CD4-positive, CD25-positive, alpha-beta regulatory T cell (primary cell): Measurements from ENCODE around the gene GNG7. TPM values are rescaled to one million over a fixed set of nuclear protein-coding genes. Genes with fewer than 3 reads are reported as not detected.

Experiments used
- ATAC-seq, 2 donors: fragments of 150-1000 bp; cut with Tn5 transposase; one replicate each; pipeline ENCODE4 v1.10.0; 2021; ENCODE audit warnings: low read depth in 2 of 2, moderate number of reproducible peaks in 2 of 2, moderate library complexity in 1 of 2
- DNase-seq, 3 donors: peaks; one replicate each; pipeline versions ENCODE4 v3.0.0 to v3.0.0-alpha.2; 2012 to 2022; ENCODE audit warnings: mixed read lengths in 1 of 3
- H3K27ac ChIP-seq: one replicate; pipeline ENCODE4 v1.7.0; 2013; ENCODE audit warnings: mild to moderate bottlenecking, low read length; ENCODE audit not compliant: insufficient read depth, poor library complexity, severe bottlenecking
- H3K27me3 ChIP-seq: one replicate; pipeline ENCODE4 v1.7.0; 2013; ENCODE audit warnings: low read length; ENCODE audit not compliant: control insufficient read depth, insufficient read depth
- H3K36me3 ChIP-seq: one replicate; pipeline ENCODE4 v1.7.0; 2013; ENCODE audit warnings: mild to moderate bottlenecking, low read length, moderate library complexity; ENCODE audit not compliant: control insufficient read depth, insufficient read depth
- H3K4me1 ChIP-seq: 2 replicates; pipeline ENCODE4 v1.7.0; 2013; ENCODE audit warnings: mild to moderate bottlenecking, low read length; ENCODE audit not compliant: insufficient read depth, control insufficient read depth, poor library complexity, severe bottlenecking
- H3K4me3 ChIP-seq: one replicate; pipeline ENCODE4 v1.7.0; 2013; ENCODE audit warnings: low read depth, mild to moderate bottlenecking, low read length, moderate library complexity
- H3K9me3 ChIP-seq, 2 experiments: 1 replicate in 1 of 2; 2 replicates in 1 of 2; pipeline ENCODE4 v1.7.0; 2013; ENCODE audit warnings: low read length in 2 of 2, mild to moderate bottlenecking in 1 of 2, moderate library complexity in 1 of 2; ENCODE audit not compliant: control insufficient read depth in 2 of 2
- H3K27ac Mint-ChIP-seq, 3 donors: one replicate each; pipeline ENCODE4 v1.8.0; 2020 to 2022; ENCODE audit warnings: mild to moderate bottlenecking in 3 of 3, mixed read lengths in 3 of 3, moderate library complexity in 2 of 3
- H3K27me3 Mint-ChIP-seq: one replicate; pipeline ENCODE4 v1.8.0; 2022; ENCODE audit warnings: mild to moderate bottlenecking, mixed read lengths
- H3K36me3 Mint-ChIP-seq: one replicate; pipeline ENCODE4 v1.8.0; 2020; ENCODE audit warnings: mixed read lengths
- H3K4me1 Mint-ChIP-seq, 4 donors: one replicate each; pipeline ENCODE4 v1.8.0; 2020 to 2022; ENCODE audit warnings: mixed read lengths in 4 of 4, mild to moderate bottlenecking in 1 of 4
- H3K4me3 Mint-ChIP-seq, 4 donors: one replicate each; pipeline ENCODE4 v1.8.0; 2020 to 2022; ENCODE audit warnings: mild to moderate bottlenecking in 4 of 4, mixed read lengths in 4 of 4, moderate library complexity in 3 of 4
- H3K9me3 Mint-ChIP-seq, 7 donors: one replicate each; pipeline ENCODE4 v1.8.0; 2020 to 2022; ENCODE audit warnings: mixed read lengths in 7 of 7, mild to moderate bottlenecking in 3 of 7, moderate library complexity in 2 of 7
- polyA plus RNA-seq, 4 donors: library from polyadenylated mRNA; unstranded; fragments of 300-500 nt; fragmentation: Illumina TruSeq; gene quantifications; one replicate each; pipeline ENCODE4 v1.2.3, GENCODE V29; 2021
- total RNA-seq: library from RNA; stranded (reverse); gene quantifications from one replicate; pipeline ENCODE4 v1.2.3, GENCODE V29; 2022

Gene GNG7
- total and polyA plus RNA-seq, 5 donors from 2014 or later: 0.65 to 1.6 (median 1.2) TPM

- peak within 1 kb of the TSS; percentile 86 to 90 (median 88) for H3K4me3 Mint-ChIP-seq
- peaks cover 0 to 22% (median 11%) of the 10 kb centered on the region in 4 donors for H3K4me1 Mint-ChIP-seq
- DNase-seq (peak; percentile 98 to 99 (median 98)), ATAC-seq (peak; percentile 100)
- peaks cover 14% of the 10 kb centered on the region for H3K4me1 ChIP-seq
- peaks cover 23% of the 10 kb centered on the region for H3K36me3 Mint-ChIP-seq
- peak within 1 kb of the TSS; percentile 69 for H3K4me3 ChIP-seq
- peaks cover 11% of the 10 kb centered on the region for H3K36me3 ChIP-seq
- H3K27ac ChIP-seq: peak within 1 kb of the TSS; percentile 57
- H3K27me3 Mint-ChIP-seq: peaks cover 17% of the 10 kb centered on the region
- no peaks in the 10 kb centered on the region for H3K9me3 Mint-ChIP-seq
- H3K27ac Mint-ChIP-seq: peak within 1 kb of the TSS; percentile 12 to 79 (median 36)
- no peaks in the 10 kb centered on the region for H3K27me3 ChIP-seq
- no peaks in the 10 kb centered on the region for H3K9me3 ChIP-seq
These were observed 37.3 kb upstream of the GNG7 start, which contains the start of gene SLC39A3 for GRCh38 chr19:2739602-2740313. SLC39A3 (minus strand) TSS chr19:2740017; CDS start chr19:2737257, 2,760 bp downstream.

DNA sequence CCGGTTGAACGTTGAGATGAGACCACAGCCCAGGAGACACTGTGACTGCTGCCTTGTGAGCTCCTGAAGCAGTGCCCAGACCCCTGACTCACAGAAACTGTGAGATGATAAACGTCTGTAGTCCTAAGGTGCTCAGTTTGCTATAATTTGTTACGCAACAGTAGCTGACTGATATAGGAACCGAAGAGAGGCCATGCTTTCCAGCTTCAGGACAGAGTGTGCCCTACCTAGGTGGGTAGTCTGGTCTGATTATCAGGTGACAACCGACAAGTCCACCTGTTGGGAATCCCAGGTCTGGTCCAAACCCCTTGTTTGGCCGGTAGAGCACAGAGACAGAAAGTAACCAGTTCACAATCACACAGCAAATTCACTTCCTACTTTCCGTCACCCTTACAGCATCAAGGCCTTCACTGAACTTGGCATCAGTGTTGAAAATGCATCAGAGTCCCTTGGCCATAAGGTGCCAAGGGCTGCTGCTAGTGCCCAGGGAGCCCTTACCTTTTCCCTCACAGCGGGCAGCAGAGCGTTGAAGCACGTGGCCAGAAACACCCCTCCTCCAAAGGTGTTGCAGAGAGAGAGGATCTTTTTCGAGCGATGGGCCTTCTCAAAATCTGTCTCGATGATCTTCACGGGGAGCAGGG is 34.2 kb upstream of the GNG7 start:
- Mint-ChIP-seq H3K27me3 (peaks cover 7% of the 10 kb centered on the region), H3K27ac (no peak overlapping the region), H3K36me3 (peaks cover 36% of the 10 kb centered on the region), H3K9me3 (no peaks in the 10 kb centered on the region), H3K4me3 (peak overlapping the region in 3 of 4 donors; percentile 41 to 64 (median 49)), H3K4me1 (peaks cover 0 to 27% (median 14%) of the 10 kb centered on the region in 4 donors)
- DNase-seq: no peak
- Histone ChIP-seq H3K27me3 (no peaks in the 10 kb centered on the region), H3K9me3 (no peaks in the 10 kb centered on the region), H3K36me3 (peaks cover 18% of the 10 kb centered on the region), H3K4me1 (peaks cover 14% of the 10 kb centered on the region), H3K4me3 (no peak overlapping the region), H3K27ac (no peak overlapping the region)
- ATAC-seq: no peak

GRCh38 chr19:2735374-2735773 is 32.9 kb upstream of the GNG7 start:
- no peak overlapping the region for H3K27ac ChIP-seq
- H3K27me3 ChIP-seq: no peaks in the 10 kb centered on the region
- H3K27ac Mint-ChIP-seq: no peak overlapping the region
- ATAC-seq: no peak
- H3K36me3 ChIP-seq: peaks cover 18% of the 10 kb centered on the region
- H3K4me1 ChIP-seq: peaks cover 14% of the 10 kb centered on the region
- H3K4me1 Mint-ChIP-seq: peaks cover 0 to 27% (median 14%) of the 10 kb centered on the region in 4 donors
- peaks cover 36% of the 10 kb centered on the region for H3K36me3 Mint-ChIP-seq
- no peaks in the 10 kb centered on the region for H3K9me3 ChIP-seq
- H3K27me3 Mint-ChIP-seq: peaks cover 6% of the 10 kb centered on the region
- H3K4me3 Mint-ChIP-seq: no peak overlapping the region
- no peaks in the 10 kb centered on the region for H3K9me3 Mint-ChIP-seq
- DNase-seq: no peak
- H3K4me3 ChIP-seq: no peak overlapping the region

DNA sequence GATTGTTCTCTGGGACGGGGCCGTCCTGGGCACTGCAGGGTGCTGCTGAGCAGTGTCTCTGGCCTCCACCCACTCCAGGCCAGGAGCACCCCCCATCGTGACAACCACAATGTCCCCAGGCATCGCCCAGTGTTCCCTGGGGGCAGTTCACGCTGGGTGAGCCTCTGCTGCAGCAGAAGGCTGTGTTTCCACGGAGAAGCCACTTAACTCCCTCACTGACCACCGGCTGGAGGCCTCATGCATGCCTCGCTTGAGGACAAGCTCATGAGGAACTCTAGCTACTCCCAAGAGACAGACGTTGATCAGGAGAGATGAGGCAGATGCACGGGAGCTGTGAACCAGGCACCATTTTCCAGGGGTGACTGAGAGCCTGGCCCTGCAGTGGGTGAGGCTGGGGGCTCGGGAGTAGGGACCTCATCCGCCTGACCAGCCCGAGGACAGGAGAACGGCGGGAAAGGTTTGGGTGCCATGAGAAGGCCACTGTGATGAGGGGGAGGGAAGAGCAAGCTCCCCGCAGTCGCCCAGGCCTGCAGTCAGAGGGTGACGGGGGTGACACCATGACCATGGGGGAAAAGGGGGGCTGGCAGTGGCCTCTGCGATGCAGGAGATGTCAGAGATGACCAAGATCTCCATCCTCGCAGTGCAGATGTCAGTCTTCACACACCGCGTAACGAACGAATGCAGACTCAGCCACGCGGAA is 32.2 kb upstream of the GNG7 start:
- DNase-seq (no peak), ATAC-seq (no peak)
- H3K27me3 ChIP-seq: no peaks in the 10 kb centered on the region
- H3K4me1 ChIP-seq: peaks cover 9% of the 10 kb centered on the region
- Mint-ChIP-seq H3K27ac (no peak overlapping the region), H3K4me3 (peak overlapping the region in 1 of 4 donors; percentile 86), H3K4me1 (peaks cover 0 to 22% (median 12%) of the 10 kb centered on the region in 4 donors), H3K27me3 (no peaks in the 10 kb centered on the region), H3K36me3 (peaks cover 36% of the 10 kb centered on the region), H3K9me3 (no peaks in the 10 kb centered on the region)
- no peak overlapping the region for H3K4me3 ChIP-seq
- peaks cover 18% of the 10 kb centered on the region for H3K36me3 ChIP-seq
- H3K27ac ChIP-seq: no peak overlapping the region
- no peaks in the 10 kb centered on the region for H3K9me3 ChIP-seq

GRCh38 chr19:2733930-2734588 is 31.6 kb upstream of the GNG7 start:
- H3K36me3 ChIP-seq: peaks cover 18% of the 10 kb centered on the region
- H3K36me3 Mint-ChIP-seq: peaks cover 36% of the 10 kb centered on the region
- no peaks in the 10 kb centered on the region for H3K9me3 Mint-ChIP-seq
- peaks cover 0 to 17% (median 8%) of the 10 kb centered on the region in 4 donors for H3K4me1 Mint-ChIP-seq
- DNase-seq (no peak), ATAC-seq (no peak)
- H3K27me3 ChIP-seq: no peaks in the 10 kb centered on the region
- peaks cover 3% of the 10 kb centered on the region for H3K4me1 ChIP-seq
- H3K4me3 Mint-ChIP-seq: no peak overlapping the region
- H3K27ac Mint-ChIP-seq: no peak overlapping the region
- no peaks in the 10 kb centered on the region for H3K27me3 Mint-ChIP-seq
- no peaks in the 10 kb centered on the region for H3K9me3 ChIP-seq
- no peak overlapping the region for H3K4me3 ChIP-seq
- no peak overlapping the region for H3K27ac ChIP-seq

GRCh38 chr19:2732883-2733282 is 30.4 kb upstream of the GNG7 start:
- H3K4me1 ChIP-seq: no peaks in the 10 kb centered on the region
- H3K27ac ChIP-seq: no peak overlapping the region
- H3K36me3 Mint-ChIP-seq: peaks cover 34% of the 10 kb centered on the region
- H3K4me3 ChIP-seq: no peak overlapping the region
- no peaks in the 10 kb centered on the region for H3K27me3 Mint-ChIP-seq
- no peaks in the 10 kb centered on the region for H3K9me3 Mint-ChIP-seq
- H3K9me3 ChIP-seq: no peaks in the 10 kb centered on the region
- peaks cover 18% of the 10 kb centered on the region for H3K36me3 ChIP-seq
- ATAC-seq (no peak), DNase-seq (no peak)
- H3K27me3 ChIP-seq: no peaks in the 10 kb centered on the region
- no peak overlapping the region for H3K27ac Mint-ChIP-seq
- H3K4me1 Mint-ChIP-seq: peaks cover 0 to 11% (median 4%) of the 10 kb centered on the region in 4 donors
- H3K4me3 Mint-ChIP-seq: no peak overlapping the region

- DNase-seq (no peak), ATAC-seq (no peak)
- Mint-ChIP-seq H3K27ac (no peak overlapping the region), H3K4me3 (no peak overlapping the region), H3K4me1 (peaks cover 0 to 11% (median 4%) of the 10 kb centered on the region in 4 donors), H3K9me3 (no peaks in the 10 kb centered on the region), H3K36me3 (peaks cover 34% of the 10 kb centered on the region), H3K27me3 (no peaks in the 10 kb centered on the region)
- Histone ChIP-seq H3K27me3 (no peaks in the 10 kb centered on the region), H3K36me3 (peaks cover 18% of the 10 kb centered on the region), H3K4me3 (no peak overlapping the region), H3K27ac (no peak overlapping the region), H3K9me3 (no peaks in the 10 kb centered on the region), H3K4me1 (no peaks in the 10 kb centered on the region)
These were observed 29.7 kb upstream of the GNG7 start for GRCh38 chr19:2732157-2732725.
